ENCODE results near the gene OR2S2.

- TF ChIP-seq POLR2AphosphoS5 (IDR thresholded peaks at IDR 0.05; ENCODE audit: borderline replicate concordance, low read depth, low read length) (no peak), EZH2 (IDR thresholded peaks at IDR 0.05) (no peak)
Measured at GRCh38 chr9:35990155-35990554, 32.2 kb upstream of the OR2S2 start.

Measured in SK-N-MC (cell line).